Uterus (tissue), 4 donors: ENCODE results near the gene CDC7. TPM values are rescaled to one million over a fixed set of nuclear protein-coding genes. Genes with fewer than 3 reads are reported as not detected.

Experiments used
- DNase-seq, 2 donors: peaks; one replicate each; pipeline ENCODE4 v3.0.0-alpha.2; 2019 to 2020
- H3K27ac ChIP-seq, 2 donors: fragments of 200-600 bp; sonication (generic); 1 replicate in 1 of 2; 2 replicates in 1 of 2; pipeline ENCODE4 v1.5.1; 2016 to 2018
- H3K27me3 ChIP-seq, 2 donors: fragments of 200-600 bp; sonication (generic); one replicate each; pipeline ENCODE4 v1.5.1; 2018 to 2019; ENCODE audit warnings: control low read depth in 1 of 2
- H3K36me3 ChIP-seq, 2 donors: fragments of 200-600 bp; sonication (generic); one replicate each; pipeline ENCODE4 v1.5.1; 2019; ENCODE audit warnings: control low read depth in 1 of 2
- H3K4me1 ChIP-seq, 2 donors: fragments of 200-600 bp; sonication (generic); one replicate each; pipeline ENCODE4 v1.5.1; 2018 to 2019; ENCODE audit warnings: control low read depth in 1 of 2
- H3K4me3 ChIP-seq, 2 donors: fragments of 200-600 bp; sonication (generic); 1 replicate in 1 of 2; 2 replicates in 1 of 2; pipeline ENCODE4 v1.5.1; 2018 to 2019; ENCODE audit warnings: mild to moderate bottlenecking in 1 of 2
- H3K9me3 ChIP-seq, 2 donors: fragments of 200-600 bp; sonication (generic); one replicate each; pipeline ENCODE4 v1.5.1; 2019; ENCODE audit warnings: control low read depth in 1 of 2
- CTCF ChIP-seq, 4 experiments: fragments of 200-600 bp in 2 of 4; fragments of 450-650 bp in 2 of 4; sonication (generic) in 2 of 4; IDR thresholded peaks; one replicate each; pipeline ENCODE4 v1.5.1; 2016 to 2019; ENCODE audit warnings: antibody characterized with exemption in 4 of 4, mild to moderate bottlenecking in 2 of 4, moderate library complexity in 1 of 4
- POLR2A ChIP-seq, 2 donors: fragments of 450-650 bp; IDR thresholded peaks; one replicate each; pipeline ENCODE4 v1.6.1; 2016; ENCODE audit warnings: antibody characterized with exemption in 2 of 2, mild to moderate bottlenecking in 1 of 2, moderate library complexity in 1 of 2
- intact Hi-C: fragments of 100-400 bp; cut with DNase I; formaldehyde crosslinking; loops from one replicate; pipeline ENCODE4 v1.15.1; 2023; ENCODE audit warnings: low total_unique reads
- total RNA-seq, 4 donors: library from RNA; depleted of rRNA in 3 of 4; stranded (reverse); fragments of >200 nt in 3 of 4; gene quantifications; one replicate each; pipeline versions ENCODE4 v1.1.0 to v1.2.4, GENCODE V29; 2014 to 2023
- donor health status: DM: yes; HTN: yes; CAD: no.

Gene CDC7
- total RNA-seq, 4 donors from 2014 or later: 0.59 to 33.5 (median 2.7) TPM

DNA sequence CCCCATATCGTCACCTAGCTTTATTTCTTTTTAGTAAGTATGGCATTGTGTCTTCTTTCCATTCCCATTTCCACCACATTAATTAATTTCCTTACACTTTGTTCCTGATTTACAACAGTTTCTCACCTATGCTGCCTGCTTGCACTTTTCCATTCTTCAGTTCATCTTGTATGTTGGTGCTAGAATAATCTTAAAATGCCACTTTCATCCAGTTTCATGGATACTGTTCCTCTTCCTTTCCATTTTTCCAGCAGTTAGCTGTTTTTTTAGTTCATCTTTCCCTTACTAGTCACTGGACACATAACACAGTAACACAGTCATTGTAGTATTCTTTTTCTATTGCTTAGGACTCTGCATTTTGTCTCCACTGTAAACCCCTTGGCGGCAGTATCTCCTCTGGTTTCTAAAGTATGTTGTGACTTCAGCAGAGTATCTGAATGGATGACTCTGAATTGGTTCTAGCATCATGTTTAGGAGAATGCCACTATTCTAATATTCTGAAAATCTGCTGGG, 2.1 kb downstream of the CDC7 start:
- intact Hi-C loops: loop anchor here (10.0 kb wide), 1 partner anchor 218 kb away; no protein-coding TSS in a partner anchor
- H3K36me3 ChIP-seq: no peaks in the 10 kb centered on the region
- no peak overlapping the region for H3K27ac ChIP-seq
- no peaks in the 10 kb centered on the region for H3K27me3 ChIP-seq
- TF ChIP-seq POLR2A (IDR thresholded peaks at IDR 0.05) (no peak), CTCF (IDR thresholded peaks at IDR 0.05) (no peak)
- no peaks in the 10 kb centered on the region for H3K4me1 ChIP-seq
- no peak overlapping the region for H3K4me3 ChIP-seq
- DNase-seq: no peak
- no peaks in the 10 kb centered on the region for H3K9me3 ChIP-seq

- TF ChIP-seq POLR2A (IDR thresholded peaks at IDR 0.05): no peak
- TF ChIP-seq CTCF (IDR thresholded peaks at IDR 0.05): no peak
- H3K27ac ChIP-seq: no peak overlapping the region
- H3K9me3 ChIP-seq: no peaks in the 10 kb centered on the region
- H3K4me3 ChIP-seq: no peak overlapping the region
- H3K36me3 ChIP-seq: no peaks in the 10 kb centered on the region
- H3K27me3 ChIP-seq: no peaks in the 10 kb centered on the region
- DNase-seq: no peak
- intact Hi-C loops: loop anchor here (10.0 kb wide), 1 partner anchor 219 kb away; no protein-coding TSS in a partner anchor
- H3K4me1 ChIP-seq: no peaks in the 10 kb centered on the region
Measured at GRCh38 chr1:91503332-91503900, 2.8 kb downstream of the CDC7 start.

DNA sequence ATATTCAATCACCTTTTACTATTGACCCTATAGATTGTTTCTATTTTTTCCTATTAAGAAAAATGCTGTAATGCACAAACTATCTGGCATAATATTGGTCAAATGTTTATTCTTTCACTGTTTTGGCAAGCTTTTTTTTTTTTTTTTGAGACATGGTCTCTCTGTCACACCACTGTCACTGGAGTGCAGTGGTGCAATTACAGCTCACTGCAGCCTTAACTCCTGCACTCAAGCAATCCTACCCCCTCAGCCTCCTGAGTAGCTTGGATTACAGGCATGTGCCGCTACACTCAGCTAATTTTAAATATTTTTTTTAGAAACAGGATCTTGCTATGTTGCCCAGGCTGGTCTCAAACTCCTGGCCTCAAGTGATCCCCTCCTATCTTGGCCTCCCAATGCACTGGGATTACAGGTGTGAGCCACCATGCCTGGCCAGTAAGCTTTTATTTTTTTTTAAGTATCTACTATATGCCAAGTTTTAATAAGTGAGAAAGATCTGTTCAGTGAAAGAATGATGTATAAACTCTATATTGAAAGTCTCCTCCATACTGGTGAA, 3.4 kb downstream of the CDC7 start:
- TF ChIP-seq POLR2A (IDR thresholded peaks at IDR 0.05): no peak
- H3K4me1 ChIP-seq: no peaks in the 10 kb centered on the region
- H3K4me3 ChIP-seq: no peak overlapping the region
- intact Hi-C loops: loop anchor here (10.0 kb wide), 1 partner anchor 219 kb away; no protein-coding TSS in a partner anchor
- H3K36me3 ChIP-seq: no peaks in the 10 kb centered on the region
- H3K27ac ChIP-seq: no peak overlapping the region
- H3K9me3 ChIP-seq: no peaks in the 10 kb centered on the region
- no peak for DNase-seq
- H3K27me3 ChIP-seq: no peaks in the 10 kb centered on the region

DNA sequence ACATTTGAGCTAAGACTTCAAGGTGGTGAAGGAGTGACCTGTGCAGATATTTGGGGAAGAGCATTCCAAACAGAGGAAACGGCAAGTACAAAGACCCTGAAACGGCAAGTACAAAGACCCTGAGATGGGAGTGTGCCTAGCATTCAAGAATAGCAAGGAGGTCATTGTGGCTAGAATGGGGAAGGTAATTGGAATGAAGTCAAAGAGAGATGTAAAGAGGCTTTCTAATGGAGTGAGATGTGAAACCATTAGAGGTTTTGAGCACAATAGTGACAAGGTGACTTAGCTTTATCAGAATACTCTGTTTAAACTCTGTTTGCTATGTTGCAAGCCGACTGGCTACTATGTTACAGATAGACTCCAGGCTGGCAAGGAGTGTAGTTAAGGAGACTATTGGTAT, 4.4 kb downstream of the CDC7 start:
- intact Hi-C loops: loop anchor here (10.0 kb wide), 1 partner anchor 220 kb away; no protein-coding TSS in a partner anchor
- Histone ChIP-seq H3K4me1 (no peaks in the 10 kb centered on the region), H3K4me3 (no peak overlapping the region), H3K9me3 (no peaks in the 10 kb centered on the region), H3K27me3 (no peaks in the 10 kb centered on the region), H3K36me3 (no peaks in the 10 kb centered on the region), H3K27ac (no peak overlapping the region)
- no peak for DNase-seq
- no peak for TF ChIP-seq POLR2A (IDR thresholded peaks at IDR 0.05)
- TF ChIP-seq CTCF (IDR thresholded peaks at IDR 0.05): no peak

DNA sequence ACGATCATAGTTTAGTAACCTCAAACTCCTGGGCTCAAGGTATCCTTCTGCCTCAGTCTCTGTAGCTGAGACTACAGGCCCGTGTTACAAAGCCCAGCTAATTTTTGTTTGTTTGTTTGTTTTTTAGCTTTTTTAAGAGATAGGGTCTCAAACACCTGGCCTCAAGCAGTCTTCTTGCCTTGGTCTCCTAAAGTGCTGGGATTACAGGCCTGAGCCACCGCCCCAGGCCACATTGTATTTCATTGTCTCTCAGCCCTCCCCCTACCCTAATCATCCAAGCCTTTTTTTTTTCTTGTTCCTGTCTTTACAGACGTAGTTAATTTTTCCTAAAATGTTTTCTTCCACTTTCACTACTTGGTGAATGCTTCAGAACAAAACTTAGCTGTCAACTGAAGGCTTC, 5.4 kb downstream of the CDC7 start:
- TF ChIP-seq CTCF (IDR thresholded peaks at IDR 0.05) (no peak), POLR2A (IDR thresholded peaks at IDR 0.05) (no peak)
- intact Hi-C loops: loop anchor here (10.0 kb wide), 1 partner anchor 221 kb away; no protein-coding TSS in a partner anchor
- H3K4me1 ChIP-seq: no peaks in the 10 kb centered on the region
- no peak overlapping the region for H3K4me3 ChIP-seq
- DNase-seq: no peak
- H3K27me3 ChIP-seq: no peaks in the 10 kb centered on the region
- no peaks in the 10 kb centered on the region for H3K36me3 ChIP-seq
- H3K9me3 ChIP-seq: no peaks in the 10 kb centered on the region
- no peak overlapping the region for H3K27ac ChIP-seq
